HG02870 (cell line): ENCODE data around the gene NELFCD.
"Not testable (repeated sequence)": the region's sequence is repeated elsewhere in the genome, so short reads cannot be mapped to it uniquely, and the experiment has no call there.

Experiments
- ATAC-seq: cut with Tn5 transposase; IDR thresholded peaks from one replicate; pipeline ENCODE4 v1.9.1; 2021; ENCODE audit warnings: mild to moderate bottlenecking, moderate library complexity; ENCODE audit not compliant: unreplicated experiment

The NELFCD gene, protein sequence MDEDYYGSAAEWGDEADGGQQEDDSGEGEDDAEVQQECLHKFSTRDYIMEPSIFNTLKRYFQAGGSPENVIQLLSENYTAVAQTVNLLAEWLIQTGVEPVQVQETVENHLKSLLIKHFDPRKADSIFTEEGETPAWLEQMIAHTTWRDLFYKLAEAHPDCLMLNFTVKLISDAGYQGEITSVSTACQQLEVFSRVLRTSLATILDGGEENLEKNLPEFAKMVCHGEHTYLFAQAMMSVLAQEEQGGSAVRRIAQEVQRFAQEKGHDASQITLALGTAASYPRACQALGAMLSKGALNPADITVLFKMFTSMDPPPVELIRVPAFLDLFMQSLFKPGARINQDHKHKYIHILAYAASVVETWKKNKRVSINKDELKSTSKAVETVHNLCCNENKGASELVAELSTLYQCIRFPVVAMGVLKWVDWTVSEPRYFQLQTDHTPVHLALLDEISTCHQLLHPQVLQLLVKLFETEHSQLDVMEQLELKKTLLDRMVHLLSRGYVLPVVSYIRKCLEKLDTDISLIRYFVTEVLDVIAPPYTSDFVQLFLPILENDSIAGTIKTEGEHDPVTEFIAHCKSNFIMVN

DNA sequence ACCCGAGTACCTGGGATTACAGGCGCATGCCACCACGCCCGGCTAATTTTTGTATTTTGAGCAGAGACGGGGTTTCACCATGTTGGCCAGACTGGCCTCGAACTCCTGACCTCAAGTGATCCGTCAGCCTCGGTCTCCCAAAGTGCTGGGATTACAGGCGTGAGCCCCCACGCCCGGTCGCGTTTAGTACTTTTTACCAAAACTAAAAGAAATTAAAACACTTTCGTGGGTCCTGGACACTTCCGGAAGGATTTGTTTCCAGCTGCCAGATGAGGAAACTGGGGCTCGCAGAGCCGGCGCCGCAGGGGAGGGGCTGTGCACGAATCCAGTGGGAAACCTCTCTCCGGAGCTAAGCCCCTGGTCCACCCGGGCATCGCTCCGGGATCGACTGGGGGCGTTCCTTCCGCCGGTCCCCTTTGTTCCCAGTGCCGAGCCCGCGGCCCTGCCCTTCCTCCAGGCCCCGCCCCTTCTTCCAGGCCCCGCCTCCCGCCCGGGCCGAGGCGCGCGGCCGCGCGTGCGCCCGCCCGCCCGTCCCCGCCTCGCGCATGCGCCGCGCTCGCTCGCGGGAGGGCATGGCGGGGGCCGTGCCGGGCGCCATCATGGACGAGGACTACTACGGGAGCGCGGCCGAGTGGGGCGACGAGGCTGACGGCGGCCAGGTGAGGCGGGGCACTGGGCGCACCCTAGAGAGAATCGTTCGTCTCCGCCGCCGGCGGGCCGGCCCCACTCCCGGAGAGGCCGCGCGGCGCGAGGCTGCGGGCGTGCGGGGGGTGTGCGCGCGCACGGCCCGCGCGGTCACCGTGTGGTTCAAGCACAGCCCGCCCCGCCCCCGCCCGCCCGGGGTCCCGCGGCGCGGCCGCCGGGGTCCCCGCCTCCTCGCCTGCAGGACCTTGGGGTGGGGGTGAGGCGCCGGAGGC is at the start of gene NELFCD:
TSS of gene NELFCD (plus strand) at position 546 of the 917 bp plus-strand sequence. CDS start at position 600, 54 bp downstream.
- peak; percentile 58 for ATAC-seq

DNA sequence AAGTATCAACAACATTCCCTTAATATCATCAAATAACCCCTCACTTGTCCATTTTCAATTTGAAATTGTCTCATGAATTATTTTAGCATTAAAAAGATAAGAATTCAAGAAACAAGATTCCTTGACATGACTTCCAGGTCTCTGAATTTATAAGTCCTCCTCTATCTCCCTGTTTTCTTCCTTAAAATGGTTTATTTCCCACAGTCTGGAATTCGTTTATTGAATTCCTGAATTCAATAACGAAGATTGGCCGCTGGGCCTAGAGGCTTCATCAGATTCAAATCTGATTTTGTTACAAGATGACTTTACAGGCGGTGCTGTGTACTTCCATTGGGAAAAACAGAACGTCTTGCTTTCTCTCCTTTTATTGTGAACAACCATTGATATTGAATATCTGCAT is 48.9 kb upstream of the NELFCD start:
- ATAC-seq = no peak

DNA sequence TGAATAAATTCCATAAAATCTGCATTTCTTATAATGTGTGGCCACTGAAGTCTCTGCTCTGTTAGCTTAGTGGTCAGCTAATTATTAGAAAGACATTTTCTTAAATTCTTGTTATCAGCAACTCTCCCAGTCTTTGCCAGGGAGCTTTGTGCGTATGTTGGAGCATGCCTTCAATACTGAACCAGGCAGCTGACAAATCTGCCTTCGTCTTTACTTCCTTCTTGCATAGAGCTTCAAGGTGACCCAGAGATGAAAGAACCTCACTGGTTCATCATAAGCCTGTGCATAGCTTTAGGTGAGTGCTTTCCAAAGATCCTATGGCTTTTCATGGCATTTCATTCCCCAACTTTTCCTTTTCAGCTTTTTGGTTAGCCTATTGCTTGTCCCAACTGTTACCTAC is 43.0 kb upstream of the NELFCD start:
- no peak for ATAC-seq

DNA sequence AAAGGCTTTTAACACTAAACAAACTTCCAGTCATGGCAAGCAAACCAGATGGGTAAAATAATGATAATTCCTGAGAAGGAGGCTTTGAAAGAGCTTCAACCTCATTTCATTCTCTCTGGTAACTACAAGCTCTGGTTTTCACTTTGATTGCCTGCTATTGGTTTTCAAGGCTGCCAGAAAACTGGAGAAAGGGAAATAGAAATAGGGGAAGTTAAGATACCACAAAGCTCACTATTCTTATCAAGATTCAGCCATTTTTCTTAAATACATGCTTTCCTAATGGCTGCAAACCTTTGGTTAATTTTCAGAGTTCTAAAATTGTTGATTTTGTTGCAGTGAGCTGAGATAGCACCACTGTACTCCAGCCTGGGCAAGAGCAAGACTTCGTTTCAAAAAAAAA is 42.5 kb upstream of the NELFCD start:
- no peak for ATAC-seq

DNA sequence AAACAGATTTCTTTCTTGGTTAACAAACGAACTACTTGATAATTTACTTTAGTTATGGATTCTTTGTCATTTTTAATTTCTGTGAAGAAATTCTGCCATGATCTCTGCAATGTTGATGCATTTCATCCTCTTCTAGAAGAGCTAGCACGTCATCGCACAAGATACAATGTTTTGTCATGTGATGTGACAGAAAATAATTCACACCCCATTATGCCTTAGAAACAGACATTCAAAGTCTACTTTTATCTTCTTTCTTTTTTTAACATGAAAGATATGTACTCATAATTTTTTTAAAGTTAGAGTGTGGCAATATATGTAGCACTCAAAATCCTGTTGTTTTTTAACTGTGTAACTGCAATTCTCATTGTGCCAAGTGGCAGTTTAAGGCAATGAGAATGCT is 39.6 kb upstream of the NELFCD start:
- no peak for ATAC-seq

DNA sequence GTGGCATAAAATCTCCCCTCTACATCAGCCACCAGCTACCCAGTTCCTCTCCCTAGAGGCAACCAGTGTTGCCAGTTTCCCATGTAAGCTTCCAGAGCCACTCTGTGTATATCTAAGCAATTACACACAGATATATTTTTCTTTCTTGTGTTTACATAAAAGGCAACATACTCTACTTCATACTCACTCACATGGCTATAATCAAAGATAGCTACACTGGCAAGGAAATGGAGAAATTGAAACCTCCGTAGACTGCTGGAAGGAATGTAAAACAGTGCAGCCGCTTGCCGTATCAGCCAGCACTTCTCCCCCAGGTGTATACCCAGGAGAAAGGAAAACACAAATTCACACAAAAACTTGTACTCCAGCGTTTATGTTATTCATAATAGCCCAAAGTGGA is 38.5 kb upstream of the NELFCD start:
- ATAC-seq = no peak

DNA sequence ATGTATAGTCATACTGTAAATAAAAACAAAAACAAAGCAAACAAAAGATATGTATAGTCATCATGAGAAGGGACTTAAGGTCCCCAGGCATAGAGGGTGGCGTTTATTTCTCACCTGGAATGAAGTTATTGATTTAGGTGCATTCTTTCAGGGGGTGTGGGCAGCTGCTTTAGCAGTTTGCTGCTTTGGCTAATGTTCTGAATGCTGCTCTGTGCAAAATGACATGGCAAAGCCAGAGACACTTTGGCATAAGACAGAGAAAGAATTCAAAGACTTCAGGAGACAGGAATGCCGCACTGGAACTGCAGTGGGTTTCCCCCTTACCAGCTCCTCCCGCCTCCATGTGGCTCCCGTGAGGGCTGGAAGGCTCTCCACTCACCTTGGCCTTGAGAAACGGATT is 36.4 kb upstream of the NELFCD start:
- no peak for ATAC-seq

DNA sequence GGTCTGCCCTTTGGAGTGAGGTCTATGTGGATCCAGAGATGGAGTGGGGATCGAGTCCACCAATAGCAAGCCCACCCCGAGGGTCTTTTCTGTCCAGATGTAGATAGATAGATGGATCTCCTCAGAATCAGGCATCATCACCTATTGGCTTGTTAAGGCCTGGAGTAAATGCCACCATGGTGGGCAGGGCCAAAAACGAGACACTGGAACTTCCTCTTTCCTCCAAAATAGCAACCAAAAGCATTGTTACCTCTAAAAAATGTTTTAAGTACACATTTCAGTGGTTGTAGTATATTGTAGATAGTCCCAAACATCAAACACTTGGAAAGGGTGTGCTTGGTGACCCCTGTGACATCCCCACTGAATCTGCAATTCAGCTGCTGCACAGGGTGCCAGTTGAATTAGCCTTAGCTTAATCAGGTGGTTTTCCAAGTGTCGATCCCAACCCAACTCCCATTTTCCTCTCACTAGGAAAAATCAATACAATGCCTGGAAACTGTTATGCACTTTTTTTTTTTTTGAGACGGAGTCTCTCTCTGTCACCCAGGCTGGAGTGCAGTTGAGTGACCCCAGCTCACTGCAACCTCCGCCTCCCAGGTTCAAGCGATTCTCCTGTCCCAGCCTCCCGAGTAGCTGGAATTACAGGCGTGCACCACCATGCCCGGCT is 35.0 kb upstream of the NELFCD start:
- ATAC-seq = no peak

DNA sequence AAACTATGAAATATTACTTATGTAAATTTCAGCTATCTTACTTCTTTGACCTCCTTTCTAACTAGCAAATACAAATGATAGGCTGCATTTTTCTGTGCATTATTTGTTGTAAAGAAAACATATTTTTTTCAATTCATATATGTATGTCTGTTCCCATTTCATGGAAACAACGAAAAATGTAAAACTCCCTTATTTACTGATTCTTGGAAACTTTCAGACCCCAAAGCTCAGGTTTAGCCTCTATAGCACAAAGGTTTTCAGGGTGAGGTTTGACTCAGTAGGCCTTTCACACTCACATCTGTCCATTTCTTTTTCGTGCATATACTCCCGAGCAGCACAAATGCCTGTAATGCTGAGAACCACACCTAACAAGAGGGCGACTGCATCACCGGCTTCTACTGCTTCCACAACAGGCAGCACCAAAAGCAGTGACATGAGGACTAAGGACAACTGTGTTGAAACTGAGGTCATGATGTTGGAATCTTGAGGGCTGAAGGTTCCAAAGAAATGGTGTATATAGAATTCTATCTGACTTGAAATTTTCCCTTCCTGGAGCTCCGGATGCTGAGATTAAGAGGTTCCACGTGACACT is 33.2 kb upstream of the NELFCD start:
- not testable (repeated sequence) for ATAC-seq

DNA sequence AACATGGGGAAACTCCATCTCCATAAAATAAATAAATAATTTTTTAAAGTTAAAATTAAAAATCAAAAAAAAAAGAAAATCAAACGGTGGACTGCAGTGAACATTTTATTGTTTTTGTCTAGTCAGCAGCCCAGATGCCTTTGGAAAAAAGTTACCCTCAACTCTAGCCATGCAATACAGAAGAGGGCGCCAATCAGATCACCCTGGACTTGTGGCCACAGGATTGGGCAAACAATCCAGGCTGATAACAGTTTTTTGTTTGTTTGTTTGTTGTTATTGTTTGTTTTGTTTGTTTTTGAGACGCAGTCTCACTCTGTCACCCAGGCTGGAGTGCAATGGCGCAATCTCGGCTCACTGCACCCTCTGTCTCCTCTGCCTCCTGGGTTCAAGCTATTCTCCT is 30.5 kb upstream of the NELFCD start:
- ATAC-seq = no peak

DNA sequence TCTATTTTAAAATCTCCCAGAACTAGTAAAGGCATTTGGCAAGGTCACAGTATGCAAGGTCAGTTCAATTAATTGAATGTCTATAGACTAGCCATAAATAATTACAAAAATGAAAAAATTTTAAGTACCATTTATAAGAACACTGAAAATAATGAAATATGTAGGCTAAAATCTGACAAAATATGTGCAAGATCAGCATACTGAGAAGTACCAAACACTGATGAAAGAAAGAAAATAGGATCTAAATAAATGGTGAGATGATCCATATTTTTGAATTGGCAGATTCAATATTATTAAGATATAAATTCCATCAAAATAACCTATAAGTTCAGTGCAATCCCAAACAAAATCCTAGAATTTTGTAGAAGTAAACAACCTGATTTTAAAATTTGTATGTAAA is 28.0 kb upstream of the NELFCD start:
- no peak for ATAC-seq

DNA sequence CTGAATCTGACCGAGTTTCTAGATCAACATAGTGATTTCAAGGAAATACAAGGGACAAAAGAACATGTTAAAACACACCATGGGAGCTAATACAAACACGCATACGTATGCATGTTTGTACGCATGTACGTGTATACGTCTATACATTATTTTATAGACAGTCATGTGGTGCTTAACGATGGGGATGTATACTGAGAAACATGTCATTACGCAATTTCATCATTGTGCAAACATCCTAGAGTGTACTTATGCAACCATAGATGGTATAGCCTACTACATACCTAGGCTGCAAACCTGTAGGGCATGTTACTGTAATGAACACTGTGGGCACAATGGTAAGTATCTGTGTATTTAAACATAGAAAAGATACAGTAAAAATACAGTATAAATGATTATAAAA is 25.0 kb upstream of the NELFCD start:
- ATAC-seq = no peak

DNA sequence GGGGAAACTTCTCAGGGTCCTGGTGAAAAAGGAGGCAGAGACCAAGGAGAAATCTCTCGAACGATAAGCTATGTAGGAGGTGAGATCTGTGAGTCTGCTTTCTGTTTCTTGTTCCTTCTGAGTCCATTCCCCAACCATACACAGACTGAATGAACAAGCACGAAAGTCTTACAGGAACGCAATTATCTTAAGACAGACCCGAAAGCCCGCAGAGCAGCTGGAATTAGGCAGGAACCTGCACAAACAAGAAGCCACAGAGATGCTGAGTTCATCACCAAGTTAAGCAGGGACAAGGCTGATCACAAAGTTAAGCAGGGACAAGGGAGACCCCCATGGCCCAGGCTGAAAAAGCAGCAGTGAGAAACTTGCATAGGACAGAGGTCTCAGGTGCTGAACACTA is 21.4 kb upstream of the NELFCD start:
- no peak for ATAC-seq

DNA sequence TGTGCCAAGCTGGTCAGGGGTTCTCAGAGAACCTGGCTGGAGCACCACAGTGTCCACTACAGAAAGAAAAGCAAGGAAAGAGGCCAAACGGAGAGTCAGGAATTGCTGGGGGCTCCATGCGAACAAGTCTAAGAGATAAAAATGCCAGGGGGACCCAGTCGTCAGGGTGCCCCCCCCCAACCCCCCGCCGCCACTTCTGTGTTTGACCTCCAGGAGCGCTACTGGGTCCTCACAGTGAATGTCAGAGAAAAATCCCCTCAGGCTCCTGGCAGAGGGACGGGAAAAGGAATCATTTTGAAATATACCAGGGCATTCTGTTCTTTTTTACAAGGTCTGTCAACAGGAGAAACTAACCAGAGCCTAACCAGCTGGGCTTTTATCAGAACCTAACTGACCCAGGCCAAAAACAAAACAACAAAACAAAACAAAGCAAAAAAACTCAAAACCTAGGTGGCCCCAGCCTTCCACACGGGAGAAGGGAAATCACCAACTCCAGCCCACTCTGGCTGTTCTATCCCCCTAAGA is 17.9 kb upstream of the NELFCD start:
- ATAC-seq = no peak

DNA sequence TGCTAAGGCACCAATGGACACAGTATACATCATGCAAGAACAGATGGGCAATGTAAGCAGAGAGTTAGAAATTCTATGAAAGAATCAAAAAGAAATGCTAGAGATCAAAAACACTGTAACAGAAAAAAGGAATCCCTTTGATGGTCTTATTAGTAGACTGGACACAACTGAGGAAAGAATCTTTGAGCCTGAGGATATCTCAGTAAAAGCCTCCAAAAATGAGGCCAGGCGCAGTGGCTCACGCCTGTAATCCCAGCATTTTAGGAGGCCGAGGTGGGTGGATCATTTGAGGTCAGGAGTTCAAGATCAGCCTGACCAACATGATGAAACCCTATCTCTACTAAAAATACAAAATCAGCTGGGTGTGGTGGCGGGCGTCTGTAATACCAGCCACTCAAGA is 17.1 kb upstream of the NELFCD start:
- not testable (repeated sequence) for ATAC-seq

DNA sequence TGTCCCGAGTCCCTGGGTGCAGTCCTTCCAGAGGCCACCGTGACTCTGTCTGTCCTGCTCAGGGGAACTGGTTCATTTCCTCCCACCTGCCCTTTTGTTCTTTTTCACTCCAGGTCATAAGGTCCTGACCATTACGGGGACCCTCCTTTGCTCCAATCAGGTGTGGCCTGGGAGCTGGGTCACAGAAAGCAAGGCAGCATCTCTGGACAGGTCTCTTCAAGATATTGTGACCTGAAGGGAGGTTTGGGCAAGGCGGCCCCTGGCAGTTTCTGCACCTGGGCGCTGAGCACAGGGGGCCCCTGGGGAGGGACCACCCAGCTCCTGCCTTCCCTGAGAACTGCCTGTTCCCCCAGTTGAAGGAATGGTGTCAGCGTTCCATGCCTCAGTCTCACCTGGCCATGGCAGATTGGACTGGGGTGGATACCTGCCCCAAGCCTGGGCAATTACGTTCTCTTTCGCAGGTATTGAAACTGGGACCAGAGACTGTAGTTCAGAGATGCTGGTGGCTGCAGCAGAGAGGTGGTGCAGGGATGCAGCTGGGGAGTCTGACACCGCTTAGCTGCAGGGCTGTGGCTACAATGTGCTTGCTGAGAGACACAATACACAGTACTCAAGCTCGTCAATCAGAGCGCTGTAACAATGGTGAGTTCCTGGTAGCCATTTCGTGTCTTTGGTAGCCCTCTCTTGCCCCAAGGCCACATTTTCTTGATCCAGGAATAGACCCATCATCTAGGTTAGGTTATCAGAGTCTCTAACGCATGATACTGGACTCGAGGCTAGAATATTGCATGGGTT is 15.6 kb upstream of the NELFCD start:
- ATAC-seq = no peak

DNA sequence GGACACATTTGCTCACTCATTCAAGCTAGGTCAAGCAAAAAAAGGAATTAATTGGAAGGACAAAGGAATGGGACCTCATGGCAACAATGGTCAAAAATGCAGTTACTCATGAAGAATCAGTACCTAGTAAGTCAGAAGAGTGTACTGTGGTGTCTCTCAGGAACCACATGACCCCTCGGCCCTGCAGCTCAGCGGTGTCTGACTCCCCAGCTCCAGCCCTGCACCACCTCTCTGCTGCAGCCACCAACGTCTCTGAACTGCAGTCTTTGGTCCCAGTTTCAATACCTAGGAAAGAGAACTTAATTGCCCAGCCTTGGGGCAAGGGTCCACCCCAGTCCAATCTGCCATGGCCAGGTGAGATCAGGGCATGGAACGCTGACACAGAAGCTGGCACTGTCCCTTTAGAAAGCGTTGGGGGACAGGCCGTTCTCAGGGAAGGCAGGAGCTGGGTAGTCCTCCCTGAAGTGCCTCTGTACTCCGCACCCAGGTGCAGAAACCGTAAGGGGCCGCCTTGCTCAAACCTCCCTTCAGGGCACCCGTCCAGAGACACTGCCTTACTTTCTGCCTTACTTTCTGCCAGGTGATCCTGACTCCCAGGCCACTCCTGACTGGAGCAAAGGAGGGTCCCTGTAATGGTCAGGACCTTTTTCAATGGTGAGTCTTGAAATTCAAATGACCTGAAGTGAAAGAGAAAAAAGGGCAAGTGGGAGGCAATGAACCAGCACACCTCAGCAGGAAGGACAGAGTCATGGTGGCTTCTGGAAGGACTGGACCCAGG is 13.2 kb upstream of the NELFCD start:
- no peak for ATAC-seq

DNA sequence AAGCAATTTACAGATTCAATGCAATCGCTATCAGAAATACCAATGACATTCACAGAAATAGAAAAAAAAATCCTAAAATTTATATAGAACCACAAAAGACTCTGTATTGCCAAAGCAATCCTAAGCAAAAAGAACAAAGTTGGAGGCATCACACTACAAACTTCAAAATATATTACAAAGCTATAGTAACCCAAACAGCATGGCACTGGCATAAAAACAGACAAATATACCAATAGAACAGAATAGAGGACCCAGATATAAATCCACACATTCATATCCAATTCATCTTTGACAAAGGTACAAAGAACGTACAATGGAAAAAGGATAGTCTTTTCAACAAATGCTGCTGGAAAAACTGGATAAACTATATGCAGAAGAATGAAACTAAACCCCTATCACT is 11.6 kb upstream of the NELFCD start:
- no peak for ATAC-seq

DNA sequence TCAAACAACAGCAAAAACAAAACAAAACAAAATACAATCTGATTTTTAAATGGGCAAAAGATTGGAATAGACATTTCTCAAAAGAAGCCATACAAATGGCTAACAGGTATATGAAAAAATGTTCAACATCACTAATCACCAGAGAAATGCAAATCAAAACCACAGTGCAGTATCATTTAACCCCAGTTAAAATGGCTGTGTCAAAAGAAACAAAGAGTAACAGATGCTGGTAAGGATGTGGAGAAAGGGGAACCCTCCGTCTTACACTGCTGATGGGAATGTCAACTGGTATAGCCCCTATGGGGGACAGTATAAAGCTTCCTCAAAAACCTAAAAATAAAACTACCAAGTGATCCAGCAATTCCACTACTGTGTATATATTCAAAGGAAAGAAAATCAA is 10.9 kb upstream of the NELFCD start:
- ATAC-seq = no peak
